Liver (tissue), 9 donors: ENCODE data around the gene MPPE1. TPM values are rescaled to one million over a fixed set of nuclear protein-coding genes. Genes with fewer than 3 reads are reported as not detected.

Experiments used
- DNase-seq: peaks from one replicate; pipeline ENCODE4 v3.0.0-alpha.2; 2017; ENCODE audit warnings: low spot score
- H3K27ac ChIP-seq, 2 donors: one replicate each; pipeline ENCODE4 v1.7.0; 2013; ENCODE audit warnings: inconsistent platforms in 2 of 2, low read length in 2 of 2, control low read depth in 1 of 2, low read depth in 1 of 2, mild to moderate bottlenecking in 1 of 2
- H3K27me3 ChIP-seq, 4 donors: one replicate each; pipeline versions ENCODE4 v1.6.1 to v1.7.0; 2013; ENCODE audit warnings: low read length in 3 of 4, inconsistent platforms in 1 of 4, mild to moderate bottlenecking in 1 of 4, moderate library complexity in 1 of 4; ENCODE audit not compliant: control insufficient read depth in 4 of 4, insufficient read depth in 4 of 4
- H3K36me3 ChIP-seq, 4 donors: one replicate each; pipeline versions ENCODE4 v1.6.1 to v1.7.0; 2013; ENCODE audit warnings: low read length in 3 of 4, mild to moderate bottlenecking in 3 of 4, low read depth in 1 of 4, moderate library complexity in 1 of 4; ENCODE audit not compliant: control insufficient read depth in 4 of 4, insufficient read depth in 3 of 4
- H3K4me1 ChIP-seq, 4 donors: one replicate each; pipeline versions ENCODE4 v1.6.1 to v1.7.0; 2013; ENCODE audit warnings: low read length in 3 of 4, mild to moderate bottlenecking in 3 of 4, moderate library complexity in 1 of 4; ENCODE audit not compliant: control insufficient read depth in 4 of 4, insufficient read depth in 4 of 4
- H3K4me3 ChIP-seq, 3 donors: one replicate each; pipeline versions ENCODE4 v1.6.1 to v1.7.0; 2013; ENCODE audit warnings: low read length in 3 of 3, control low read depth in 1 of 3, low read depth in 1 of 3, mild to moderate bottlenecking in 1 of 3
- H3K9ac ChIP-seq, 2 donors: one replicate each; pipeline ENCODE4 v1.7.0; 2013; ENCODE audit warnings: low read length in 2 of 2, mild to moderate bottlenecking in 2 of 2, moderate library complexity in 2 of 2, control low read depth in 1 of 2, low read depth in 1 of 2
- H3K9me3 ChIP-seq, 4 donors: one replicate each; pipeline versions ENCODE4 v1.6.1 to v1.7.0; 2013; ENCODE audit warnings: low read length in 3 of 4; ENCODE audit not compliant: control insufficient read depth in 4 of 4
- EGR1 ChIP-seq, 2 donors: IDR thresholded peaks; 2 replicates each; pipeline ENCODE4 v1.6.1; 2016 to 2018; ENCODE audit warnings: antibody characterized with exemption in 2 of 2, low read depth in 2 of 2
- FOXA1 ChIP-seq: IDR thresholded peaks from 2 replicates; pipeline ENCODE4 v1.6.1; 2016; ENCODE audit warnings: antibody characterized with exemption
- FOXA2 ChIP-seq: IDR thresholded peaks from 2 replicates; pipeline ENCODE4 v1.6.1; 2016; ENCODE audit warnings: antibody characterized with exemption
- GABPA ChIP-seq, 2 donors: IDR thresholded peaks in 1 of 2; conservative IDR thresholded peaks in 1 of 2; 2 replicates each; pipeline ENCODE4 v1.6.1; 2016; ENCODE audit warnings: antibody characterized with exemption in 2 of 2, mild to moderate bottlenecking in 1 of 2, moderate library complexity in 1 of 2
- HNF4A ChIP-seq, 2 donors: conservative IDR thresholded peaks; 2 replicates each; pipeline ENCODE4 v1.6.1; 2016; ENCODE audit warnings: antibody characterized with exemption in 2 of 2, mild to moderate bottlenecking in 2 of 2
- HNF4G ChIP-seq: IDR thresholded peaks from 2 replicates; pipeline ENCODE4 v1.6.1; 2016; ENCODE audit warnings: antibody characterized with exemption
- JUND ChIP-seq, 2 donors: IDR thresholded peaks; 2 replicates each; pipeline ENCODE4 v1.6.1; 2016; ENCODE audit warnings: antibody characterized with exemption in 2 of 2
- NR2F2 ChIP-seq: IDR thresholded peaks from 2 replicates; pipeline ENCODE4 v1.6.1; 2016; ENCODE audit warnings: antibody characterized with exemption
- RAD21 ChIP-seq, 2 donors: IDR thresholded peaks; 2 replicates each; pipeline ENCODE4 v1.6.1; 2016; ENCODE audit warnings: antibody characterized with exemption in 2 of 2, mild to moderate bottlenecking in 2 of 2
- REST ChIP-seq: IDR thresholded peaks from 2 replicates; pipeline ENCODE4 v1.6.1; 2016; ENCODE audit warnings: antibody characterized with exemption, mild to moderate bottlenecking
- SP1 ChIP-seq: IDR thresholded peaks from 2 replicates; pipeline ENCODE4 v1.6.1; 2018; ENCODE audit warnings: antibody characterized with exemption, mild to moderate bottlenecking
- TAF1 ChIP-seq: conservative IDR thresholded peaks from 2 replicates; pipeline ENCODE4 v1.6.1; 2016; ENCODE audit warnings: antibody characterized with exemption, mild to moderate bottlenecking
- WGBS: extraction: QIAGEN DNeasy Blood & Tissue Kit; methylation state at CpG from one replicate; pipeline ENCODE4 v1.1.7; 2013; 5-methylcytosine and 5-hydroxymethylcytosine counted together
- polyA plus RNA-seq, 2 donors: library from polyadenylated mRNA; stranded (reverse) in 1 of 2; unstranded in 1 of 2; fragments of 200-250 nt in 1 of 2; fragments of >200 nt in 1 of 2; fragmentation: Nextera tagmentation in 1 of 2; extraction: Ambion mirVana in 1 of 2; gene quantifications; one replicate each; pipeline versions ENCODE4 v1.2.1 to v1.2.3, GENCODE V29; 2013 to 2015
- total RNA-seq, 2 donors: library from RNA; depleted of rRNA; stranded (reverse); fragments of >200 nt; gene quantifications; one replicate each; pipeline ENCODE4 v1.2.3, GENCODE V29; 2014
- TF ChIP-seq, protein P1 (sequence below): IDR thresholded peaks from 2 replicates; pipeline ENCODE4 v1.6.1; 2016; ENCODE audit warnings: antibody characterized with exemption
- TF ChIP-seq, protein P2 (sequence below): IDR thresholded peaks from 2 replicates; pipeline ENCODE4 v1.6.1; 2016; ENCODE audit warnings: antibody characterized with exemption
- TF ChIP-seq, protein P3 (sequence below): fragments of 150-350 bp; IDR thresholded peaks from 2 replicates; pipeline ENCODE4 v1.5.1; 2017; ENCODE audit warnings: improper control_type of control experiment, low read depth, low read length; ENCODE audit not compliant: missing input control
- donor health status: healthy.
- donor health status: healthy.
- donor health status: healthy.
- donor health status: healthy.
- donor health status: healthy.

The MPPE1 gene
- total and polyA plus RNA-seq, 4 donors = 9.8 to 31.6 (median 26.1) TPM

- no peaks in the 10 kb centered on the region for H3K9me3 ChIP-seq
- DNase-seq = no peak
- H3K4me3 ChIP-seq = no peak overlapping the region
- H3K9ac ChIP-seq = no peak overlapping the region
- WGBS = 96% methylated on average over 14 of the region's 14 CpGs
- no peak overlapping the region for H3K27ac ChIP-seq
- no peaks in the 10 kb centered on the region for H3K27me3 ChIP-seq
- H3K4me1 ChIP-seq = no peaks in the 10 kb centered on the region
- no peak for TF ChIP-seq RAD21 (IDR thresholded peaks at IDR 0.05)
- TF ChIP-seq REST = no peak
- TF ChIP-seq NR2F2 = no peak
- no peak for TF ChIP-seq HNF4G
- no peak for TF ChIP-seq JUND (IDR thresholded peaks at IDR 0.05)
- TF ChIP-seq, protein P1, sequence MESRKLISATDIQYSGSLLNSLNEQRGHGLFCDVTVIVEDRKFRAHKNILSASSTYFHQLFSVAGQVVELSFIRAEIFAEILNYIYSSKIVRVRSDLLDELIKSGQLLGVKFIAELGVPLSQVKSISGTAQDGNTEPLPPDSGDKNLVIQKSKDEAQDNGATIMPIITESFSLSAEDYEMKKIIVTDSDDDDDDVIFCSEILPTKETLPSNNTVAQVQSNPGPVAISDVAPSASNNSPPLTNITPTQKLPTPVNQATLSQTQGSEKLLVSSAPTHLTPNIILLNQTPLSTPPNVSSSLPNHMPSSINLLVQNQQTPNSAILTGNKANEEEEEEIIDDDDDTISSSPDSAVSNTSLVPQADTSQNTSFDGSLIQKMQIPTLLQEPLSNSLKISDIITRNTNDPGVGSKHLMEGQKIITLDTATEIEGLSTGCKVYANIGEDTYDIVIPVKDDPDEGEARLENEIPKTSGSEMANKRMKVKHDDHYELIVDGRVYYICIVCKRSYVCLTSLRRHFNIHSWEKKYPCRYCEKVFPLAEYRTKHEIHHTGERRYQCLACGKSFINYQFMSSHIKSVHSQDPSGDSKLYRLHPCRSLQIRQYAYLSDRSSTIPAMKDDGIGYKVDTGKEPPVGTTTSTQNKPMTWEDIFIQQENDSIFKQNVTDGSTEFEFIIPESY = no peak
- TF ChIP-seq HNF4A (conservative IDR thresholded peaks at IDR 0.05) = no peak
- no peak for TF ChIP-seq EGR1 (IDR thresholded peaks at IDR 0.05; ENCODE audit: low read depth in 2 of 2)
- TF ChIP-seq, protein P2, sequence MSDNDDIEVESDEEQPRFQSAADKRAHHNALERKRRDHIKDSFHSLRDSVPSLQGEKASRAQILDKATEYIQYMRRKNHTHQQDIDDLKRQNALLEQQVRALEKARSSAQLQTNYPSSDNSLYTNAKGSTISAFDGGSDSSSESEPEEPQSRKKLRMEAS = no peak
- no peak for TF ChIP-seq FOXA2
- TF ChIP-seq, protein P3, sequence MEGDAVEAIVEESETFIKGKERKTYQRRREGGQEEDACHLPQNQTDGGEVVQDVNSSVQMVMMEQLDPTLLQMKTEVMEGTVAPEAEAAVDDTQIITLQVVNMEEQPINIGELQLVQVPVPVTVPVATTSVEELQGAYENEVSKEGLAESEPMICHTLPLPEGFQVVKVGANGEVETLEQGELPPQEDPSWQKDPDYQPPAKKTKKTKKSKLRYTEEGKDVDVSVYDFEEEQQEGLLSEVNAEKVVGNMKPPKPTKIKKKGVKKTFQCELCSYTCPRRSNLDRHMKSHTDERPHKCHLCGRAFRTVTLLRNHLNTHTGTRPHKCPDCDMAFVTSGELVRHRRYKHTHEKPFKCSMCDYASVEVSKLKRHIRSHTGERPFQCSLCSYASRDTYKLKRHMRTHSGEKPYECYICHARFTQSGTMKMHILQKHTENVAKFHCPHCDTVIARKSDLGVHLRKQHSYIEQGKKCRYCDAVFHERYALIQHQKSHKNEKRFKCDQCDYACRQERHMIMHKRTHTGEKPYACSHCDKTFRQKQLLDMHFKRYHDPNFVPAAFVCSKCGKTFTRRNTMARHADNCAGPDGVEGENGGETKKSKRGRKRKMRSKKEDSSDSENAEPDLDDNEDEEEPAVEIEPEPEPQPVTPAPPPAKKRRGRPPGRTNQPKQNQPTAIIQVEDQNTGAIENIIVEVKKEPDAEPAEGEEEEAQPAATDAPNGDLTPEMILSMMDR = no peak
- TF ChIP-seq GABPA (IDR thresholded peaks at IDR 0.05 in 1 of 2, conservative IDR thresholded peaks at IDR 0.05 in 1 of 2) = no peak
- TF ChIP-seq TAF1 = no peak
- no peaks in the 10 kb centered on the region for H3K36me3 ChIP-seq
These were observed 24.3 kb upstream of the MPPE1 start for GRCh38 chr18:11932393-11932792.

- no peak overlapping the region for H3K4me3 ChIP-seq
- no peaks in the 10 kb centered on the region for H3K9me3 ChIP-seq
- WGBS = 80% methylated on average over 1 of the region's 1 CpG
- H3K4me1 ChIP-seq = no peaks in the 10 kb centered on the region
- no peak overlapping the region for H3K27ac ChIP-seq
- H3K27me3 ChIP-seq = no peaks in the 10 kb centered on the region
- DNase-seq = no peak
- H3K9ac ChIP-seq = no peak overlapping the region
- no peaks in the 10 kb centered on the region for H3K36me3 ChIP-seq
- TF ChIP-seq REST (no peak), FOXA2 (no peak), HNF4G (no peak), FOXA1 (no peak), SP1 (no peak), TAF1 (no peak), JUND (IDR thresholded peaks at IDR 0.05) (no peak), EGR1 (IDR thresholded peaks at IDR 0.05; ENCODE audit: low read depth in 2 of 2) (no peak), HNF4A (conservative IDR thresholded peaks at IDR 0.05) (no peak), GABPA (IDR thresholded peaks at IDR 0.05 in 1 of 2, conservative IDR thresholded peaks at IDR 0.05 in 1 of 2) (no peak), NR2F2 (no peak)
- TF ChIP-seq, protein P3 = no peak
- TF ChIP-seq, protein P1 = no peak
These were observed 19.4 kb upstream of the MPPE1 start for GRCh38 chr18:11927497-11927896.
